GM19099 (cell line): ENCODE measurements around the gene AQP5.

Experiments used
- POLR2A ChIP-seq: IDR thresholded peaks from 3 replicates; pipeline ENCODE4 v1.6.1; 2011; ENCODE audit warnings: low read depth; ENCODE audit not compliant: insufficient read length; ENCODE audit errors: extremely low read depth

AQP5 gene

DNA sequence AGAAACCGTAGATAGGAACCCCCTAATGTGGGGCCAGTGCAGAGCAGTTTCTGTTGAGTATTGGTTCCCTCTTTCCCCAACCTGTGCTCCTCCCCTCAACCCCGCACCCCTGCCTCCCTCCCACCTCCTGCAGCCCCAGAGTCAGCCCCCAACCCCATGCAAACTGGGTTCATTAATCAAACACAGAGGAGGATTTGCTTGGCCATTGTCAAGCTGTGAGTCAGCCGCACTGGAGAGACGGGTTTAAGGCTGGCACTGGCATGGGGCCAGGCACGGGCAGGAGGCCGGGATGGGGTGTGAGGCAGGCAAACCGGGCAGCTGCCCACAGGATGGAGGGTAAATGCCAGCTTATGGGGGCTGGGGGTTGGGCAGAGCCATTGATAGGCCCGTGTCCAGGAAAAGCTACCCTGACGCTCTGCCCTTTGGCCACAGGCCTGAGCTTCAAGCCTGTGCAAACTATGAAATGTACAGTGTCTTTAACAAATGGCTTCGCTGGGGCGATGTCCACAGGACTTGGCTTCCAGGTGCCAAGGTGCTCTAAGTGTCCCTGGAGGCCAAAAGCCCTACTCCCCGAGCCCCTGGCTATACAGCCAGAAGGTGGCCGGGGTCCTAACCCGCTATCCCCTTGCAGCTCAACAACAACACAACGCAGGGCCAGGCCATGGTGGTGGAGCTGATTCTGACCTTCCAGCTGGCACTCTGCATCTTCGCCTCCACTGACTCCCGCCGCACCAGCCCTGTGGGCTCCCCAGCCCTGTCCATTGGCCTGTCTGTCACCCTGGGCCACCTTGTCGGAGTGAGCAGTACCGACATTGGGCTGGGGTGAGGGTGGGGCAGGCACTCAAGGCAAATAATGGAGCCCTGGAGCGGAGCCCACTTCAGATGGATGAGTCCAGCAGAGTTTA is 1.4 kb downstream of the AQP5 start:
- no peak for TF ChIP-seq POLR2A

DNA sequence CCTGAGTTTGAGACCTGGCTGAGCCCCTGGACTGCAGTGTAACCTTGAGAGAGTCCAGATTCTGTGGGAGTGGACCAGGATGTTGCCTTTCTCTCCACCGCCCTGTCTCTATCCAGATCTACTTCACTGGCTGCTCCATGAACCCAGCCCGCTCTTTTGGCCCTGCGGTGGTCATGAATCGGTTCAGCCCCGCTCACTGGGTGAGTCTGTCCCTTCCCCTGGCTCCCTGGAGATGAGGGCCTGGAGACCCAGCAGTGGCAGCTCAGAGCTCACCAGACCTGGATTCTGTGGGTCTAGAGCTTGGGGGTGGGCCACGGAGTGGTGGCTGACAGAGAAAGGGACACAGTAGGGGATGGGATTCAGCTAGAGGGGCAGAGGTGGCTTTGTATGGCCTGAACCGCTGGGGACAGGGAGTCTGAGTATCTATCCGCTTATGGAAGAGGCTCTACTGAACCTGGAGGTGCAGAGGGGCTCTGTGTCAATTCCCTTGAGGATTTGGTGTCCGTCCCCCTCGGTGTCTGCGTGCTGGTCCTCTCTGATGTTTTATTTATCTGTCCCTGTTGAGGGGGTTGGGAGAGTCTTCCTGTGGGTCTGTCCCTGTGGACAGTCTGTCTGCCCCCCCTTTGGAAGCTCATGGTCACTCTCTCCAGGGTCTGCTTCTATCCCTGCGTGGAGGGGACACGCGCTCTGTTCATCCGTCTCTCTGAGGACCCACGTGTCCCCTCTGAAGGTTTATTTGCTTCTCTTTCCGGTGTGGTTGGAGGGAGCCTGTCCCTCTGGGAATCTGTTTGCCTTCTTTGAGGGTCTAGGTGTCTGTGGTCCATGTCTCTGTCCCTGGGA is 2.5 kb downstream of the AQP5 start:
- no peak for TF ChIP-seq POLR2A

DNA sequence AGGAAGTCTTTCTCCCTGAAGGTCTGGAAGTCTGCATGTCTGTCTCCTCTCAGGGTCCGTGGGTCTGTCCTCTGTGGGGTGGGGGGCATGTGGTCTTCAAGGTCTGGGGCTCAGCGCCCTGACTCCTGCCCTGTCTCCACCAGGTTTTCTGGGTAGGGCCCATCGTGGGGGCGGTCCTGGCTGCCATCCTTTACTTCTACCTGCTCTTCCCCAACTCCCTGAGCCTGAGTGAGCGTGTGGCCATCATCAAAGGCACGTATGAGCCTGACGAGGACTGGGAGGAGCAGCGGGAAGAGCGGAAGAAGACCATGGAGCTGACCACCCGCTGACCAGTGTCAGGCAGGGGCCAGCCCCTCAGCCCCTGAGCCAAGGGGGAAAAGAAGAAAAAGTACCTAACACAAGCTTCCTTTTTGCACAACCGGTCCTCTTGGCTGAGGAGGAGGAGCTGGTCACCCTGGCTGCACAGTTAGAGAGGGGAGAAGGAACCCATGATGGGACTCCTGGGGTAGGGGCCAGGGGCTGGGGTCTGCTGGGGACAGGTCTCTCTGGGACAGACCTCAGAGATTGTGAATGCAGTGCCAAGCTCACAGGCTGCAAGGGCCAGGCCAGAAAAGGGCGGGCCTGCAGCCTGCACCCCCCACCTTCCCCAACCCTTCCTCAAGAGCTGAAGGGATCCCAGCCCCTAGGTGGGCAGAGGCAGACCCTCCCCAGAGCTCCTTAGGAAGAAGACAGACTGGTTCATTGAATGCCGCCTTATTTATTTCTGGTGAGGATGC is 3.4 kb downstream of the AQP5 start:
- TF ChIP-seq POLR2A = no peak

DNA sequence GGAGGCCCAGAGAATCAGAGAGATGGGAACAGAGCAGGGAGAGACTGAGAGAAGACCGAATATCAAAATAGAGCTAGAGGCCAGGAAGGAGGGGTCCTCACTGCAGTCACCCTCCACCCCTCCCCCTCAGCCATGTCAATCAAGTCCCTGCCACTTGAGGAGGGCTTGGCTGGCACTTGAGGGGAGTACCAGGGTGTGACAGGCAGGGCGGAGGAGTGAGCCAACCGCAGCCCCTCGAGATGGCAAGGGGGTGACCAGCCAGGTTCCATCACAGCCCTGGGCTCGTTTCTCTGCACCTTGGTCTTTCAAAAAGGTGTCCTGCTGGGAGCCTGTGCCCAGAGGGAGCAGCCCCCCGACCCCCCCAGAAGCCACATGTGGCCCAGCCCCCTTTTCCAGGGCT is 4.2 kb downstream of the AQP5 start:
- no peak for TF ChIP-seq POLR2A

DNA sequence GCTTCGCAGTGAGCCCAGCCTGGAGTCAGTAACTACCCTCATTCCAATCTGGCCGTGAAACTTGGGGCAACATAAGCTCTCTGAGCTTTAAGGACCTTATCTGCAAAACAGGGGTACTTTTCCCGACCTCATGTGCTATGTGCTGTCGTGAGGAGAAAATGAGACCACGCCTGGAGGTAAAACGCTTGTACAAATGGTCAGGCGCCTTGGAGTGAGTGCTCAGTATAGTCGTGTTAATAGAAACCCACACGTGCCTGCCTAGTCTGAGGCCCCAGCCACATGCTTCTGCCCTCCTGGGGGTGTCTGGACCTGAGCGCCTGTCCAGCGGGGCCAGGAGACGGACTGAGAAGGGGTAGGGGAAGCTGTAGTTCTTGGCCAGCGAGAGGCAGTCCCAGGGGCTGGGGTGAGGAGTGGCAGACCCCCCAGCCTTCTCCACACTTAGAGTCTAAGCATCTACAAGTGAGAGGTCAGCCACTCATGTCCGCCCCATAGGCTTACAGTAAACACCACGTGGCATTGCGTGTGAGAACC is 4.9 kb downstream of the AQP5 start:
- no peak for TF ChIP-seq POLR2A

DNA sequence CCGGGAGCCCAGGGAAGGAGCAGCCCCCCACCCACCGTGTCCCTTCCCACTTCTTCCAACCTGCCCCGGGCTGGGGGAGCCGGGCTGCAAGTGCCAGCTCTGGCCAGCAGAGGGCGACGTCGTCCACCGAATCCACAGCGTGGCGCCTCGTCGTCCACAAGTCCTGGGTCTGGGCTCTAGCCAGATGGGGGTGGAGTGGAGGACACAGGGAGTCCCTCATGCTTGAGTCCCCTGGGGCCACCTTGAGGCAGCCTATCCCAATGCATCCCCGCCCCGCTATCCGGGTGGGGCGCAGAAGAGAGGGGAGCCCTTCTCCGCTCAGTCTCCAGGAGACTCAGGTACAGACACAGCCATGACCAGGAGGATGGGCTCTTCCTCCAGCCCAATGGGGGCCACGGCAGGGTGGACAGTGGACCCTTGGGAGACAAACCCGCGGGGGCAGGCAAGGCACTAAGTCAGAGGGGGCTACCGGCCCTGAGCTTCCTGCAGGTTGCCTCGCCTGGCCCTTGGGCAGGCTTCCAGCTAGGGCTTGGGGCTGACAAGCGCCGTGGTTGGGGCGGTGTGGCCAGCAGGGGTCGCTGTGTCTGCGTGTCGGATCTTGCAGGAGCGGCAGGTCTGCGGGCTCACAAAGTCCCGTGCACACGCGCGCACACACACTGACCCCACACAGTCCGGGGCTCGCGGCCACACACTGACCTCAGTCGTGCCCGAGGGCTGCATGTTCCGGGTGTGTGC is 5.5 kb downstream of the AQP5 start:
- TF ChIP-seq POLR2A = no peak

DNA sequence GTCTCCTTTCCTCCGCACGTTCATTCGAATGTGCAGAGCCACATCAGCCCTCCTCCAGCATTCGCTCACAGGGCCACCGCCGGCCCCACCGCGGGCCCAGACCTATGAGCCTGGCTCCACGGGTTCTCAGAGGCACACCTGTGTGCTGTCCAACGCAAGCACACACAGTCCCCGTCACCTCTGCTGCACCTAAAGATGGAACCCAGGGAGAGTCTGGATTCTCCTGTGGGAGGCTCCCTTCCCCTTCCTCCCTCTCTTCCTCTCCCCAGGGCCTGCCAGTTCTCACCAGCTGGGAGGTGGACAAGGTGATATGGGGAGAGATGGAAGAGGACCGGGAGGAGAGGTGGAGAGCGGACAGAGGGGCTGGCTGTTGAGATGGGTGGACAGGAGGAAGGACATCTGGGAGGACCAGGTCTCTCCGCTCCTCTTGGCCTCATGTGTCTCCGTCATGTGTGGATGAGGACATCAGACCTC is 6.1 kb downstream of the AQP5 start:
- TF ChIP-seq POLR2A = no peak

DNA sequence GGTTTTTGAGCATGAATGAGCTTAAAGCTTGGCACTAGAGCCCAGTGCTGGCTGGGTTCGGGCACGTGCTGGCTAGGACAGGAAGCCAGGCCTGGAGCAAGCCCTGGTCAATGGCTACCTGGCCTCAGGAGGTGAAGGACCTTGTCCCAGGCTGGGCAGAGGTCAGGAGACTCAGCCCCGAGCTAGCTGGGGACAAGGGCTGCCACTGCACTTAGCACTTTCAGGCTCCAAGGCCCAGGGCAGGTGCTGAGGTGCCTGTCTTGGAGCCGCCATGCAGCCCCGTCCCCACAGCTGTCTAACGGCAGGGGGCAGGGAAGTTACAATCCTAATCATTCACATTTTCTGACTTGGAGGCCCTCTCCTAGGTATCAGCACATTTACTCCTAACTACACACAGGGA is 6.8 kb downstream of the AQP5 start:
- TF ChIP-seq POLR2A = no peak

DNA sequence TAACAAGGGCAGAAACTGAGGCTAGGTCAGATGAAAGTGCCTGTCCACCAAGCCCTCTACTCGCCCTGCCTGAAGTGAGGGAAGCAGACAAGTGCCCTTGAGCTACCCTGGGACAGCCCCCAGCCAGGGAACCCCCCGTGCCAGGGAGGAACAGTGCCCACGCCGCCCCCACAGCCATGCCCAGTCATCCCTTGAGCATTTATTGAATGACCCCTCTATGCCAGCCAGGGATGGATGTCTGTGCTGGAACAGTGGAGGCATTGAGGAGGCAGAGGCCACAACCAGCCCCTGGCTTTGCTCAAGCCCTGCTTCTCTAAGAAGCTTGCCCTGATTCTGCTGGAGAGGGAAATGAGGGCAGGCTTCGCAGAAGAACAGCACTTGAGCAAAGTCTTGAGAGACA is 7.4 kb downstream of the AQP5 start:
- TF ChIP-seq POLR2A = no peak

DNA sequence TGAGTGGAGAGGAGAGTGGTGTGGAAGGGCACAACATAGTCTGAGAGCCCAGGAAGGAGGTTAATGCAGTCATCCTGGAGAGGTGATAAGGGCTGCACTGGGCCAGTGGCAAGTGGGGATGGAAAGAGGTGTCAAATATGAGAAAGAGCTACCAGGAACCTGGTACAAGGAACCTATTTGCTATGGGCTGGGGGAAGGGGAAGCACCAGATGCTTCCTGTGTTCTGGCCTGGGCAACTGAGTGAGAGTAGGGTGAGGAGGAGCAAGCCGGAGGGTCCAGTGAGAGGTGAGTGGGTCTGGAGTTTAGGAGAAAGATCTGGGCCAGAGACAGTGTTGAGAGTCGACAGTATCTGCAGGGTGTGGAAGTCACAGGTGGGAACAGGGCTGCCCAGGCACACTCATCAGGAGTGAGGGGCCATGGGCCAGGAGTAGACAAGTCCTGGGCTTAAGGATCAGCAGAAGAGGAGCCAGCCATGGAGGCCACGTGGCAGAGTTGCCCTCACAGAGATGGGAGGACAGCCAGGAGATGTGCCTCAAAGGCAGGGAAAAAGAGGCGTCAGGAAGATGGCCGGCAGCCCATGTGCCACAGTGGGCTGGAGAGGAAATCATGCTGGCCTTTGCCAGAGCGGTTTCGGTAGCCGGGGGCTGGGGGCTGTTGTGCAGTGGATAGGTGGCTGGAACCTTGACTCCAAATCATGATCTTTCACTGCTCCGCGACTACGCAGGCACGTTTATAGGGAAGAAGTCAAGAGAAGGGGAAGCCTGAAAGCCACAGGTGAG is 8.2 kb downstream of the AQP5 start:
- no peak for TF ChIP-seq POLR2A

DNA sequence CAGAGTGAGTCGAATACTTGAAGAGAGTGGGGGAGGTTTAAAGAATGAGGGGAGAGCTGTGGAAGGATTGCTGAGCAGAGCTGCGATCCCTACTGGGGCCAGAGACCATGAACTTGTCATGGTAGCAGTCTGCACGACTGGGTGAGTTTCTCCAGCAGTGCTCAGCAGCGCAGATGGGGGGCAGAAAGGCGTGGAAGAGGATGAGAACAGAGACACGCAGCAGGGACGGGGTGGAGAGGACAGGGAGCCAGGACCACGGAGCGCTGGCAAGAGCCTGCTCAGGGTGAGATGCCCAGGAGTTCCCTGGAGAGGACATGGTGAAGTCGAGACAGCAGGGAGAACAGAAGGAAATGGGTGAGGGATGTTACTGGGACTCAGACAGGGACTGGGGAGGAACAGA is 9.0 kb downstream of the AQP5 start:
- TF ChIP-seq POLR2A = no peak

DNA sequence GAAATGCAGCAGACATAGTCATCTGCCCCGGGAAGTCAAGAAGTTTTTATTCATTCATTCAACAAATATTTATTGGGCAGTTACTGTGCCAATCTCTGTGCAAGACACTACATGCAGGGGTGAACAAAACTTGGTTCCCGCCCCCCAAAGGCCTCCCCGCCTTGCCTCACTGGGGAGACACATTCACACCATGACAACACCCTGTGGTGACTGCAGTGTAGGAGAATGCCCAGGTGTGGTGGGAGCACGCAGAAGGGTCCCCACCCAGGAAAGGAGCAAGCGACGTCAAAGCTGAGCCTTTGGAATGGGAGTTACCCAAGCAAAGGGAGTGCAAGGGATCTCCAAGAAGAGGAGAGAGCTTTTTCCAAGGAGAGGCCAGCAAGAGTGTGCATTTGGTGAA is 9.5 kb downstream of the AQP5 start:
- no peak for TF ChIP-seq POLR2A

DNA sequence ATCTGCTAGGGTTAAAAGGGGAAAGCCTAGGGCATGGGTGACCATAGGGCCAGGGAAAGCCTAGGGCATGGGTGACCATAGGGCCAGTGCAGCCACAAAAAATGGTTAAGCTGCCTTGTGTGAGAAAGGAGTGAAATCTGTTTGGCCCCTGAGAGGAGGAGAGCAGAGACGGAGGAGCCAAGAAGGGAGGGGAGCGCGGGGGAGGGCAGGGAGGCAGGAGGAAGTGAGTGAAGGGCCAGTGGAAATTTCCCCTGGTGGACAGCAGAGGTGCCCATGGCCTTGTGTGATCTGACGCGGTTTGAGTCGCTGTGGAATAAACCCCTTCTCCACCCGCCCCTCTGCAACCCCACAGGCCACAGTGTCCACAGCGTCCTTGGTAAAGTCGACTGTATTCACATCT is 10.5 kb downstream of the AQP5 start:
- no peak for TF ChIP-seq POLR2A
